HepG2 (cell line): ENCODE data around the gene CIB1. TPM values are rescaled to one million over a fixed set of nuclear protein-coding genes. Genes with fewer than 3 reads are reported as not detected.

ENCODE experiments used
- ARHGAP35 ChIP-seq: sonication (generic); formaldehyde crosslinking; IDR thresholded peaks from 2 replicates; pipeline ENCODE4 v1.9.0; 2022; ENCODE audit warnings: mild to moderate bottlenecking, inconsistent platforms, moderate library complexity, missing genetic modification reagents, borderline replicate concordance
- CENPT ChIP-seq: sonication (generic); formaldehyde crosslinking; IDR thresholded peaks from 2 replicates; pipeline ENCODE4 v1.8.0; 2022; ENCODE audit warnings: low read depth, mild to moderate bottlenecking, moderate library complexity, missing genetic modification reagents
- ERF ChIP-seq: IDR thresholded peaks from 2 replicates; pipeline ENCODE4 v1.6.1; 2018; ENCODE audit warnings: missing biosample characterization, missing genetic modification reagents
- FOXP1 ChIP-seq, 2 experiments: fragments of 450-650 bp in 1 of 2; IDR thresholded peaks; 2 replicates each; pipeline ENCODE4 v1.6.1; 2017 to 2018; ENCODE audit warnings: antibody characterized with exemption in 1 of 2
- GFI1 ChIP-seq: sonication (generic); formaldehyde crosslinking; IDR thresholded peaks from 2 replicates; pipeline ENCODE4 v1.5.0; 2020; ENCODE audit warnings: missing genetic modification reagents, mild to moderate bottlenecking, borderline replicate concordance
- GLI4 ChIP-seq: sonication (generic); formaldehyde crosslinking; IDR thresholded peaks from 2 replicates; pipeline ENCODE4 v1.5.1; 2020; ENCODE audit warnings: missing genetic modification reagents, mild to moderate bottlenecking, moderate library complexity, borderline replicate concordance
- HDAC1 ChIP-seq: sonication (generic); formaldehyde crosslinking; IDR thresholded peaks from 2 replicates; pipeline ENCODE4 v1.5.1; 2020; ENCODE audit warnings: mild to moderate bottlenecking, missing genetic modification reagents
- HES4 ChIP-seq: sonication (generic); formaldehyde crosslinking; IDR thresholded peaks from 2 replicates; pipeline ENCODE4 v1.9.0; 2021; ENCODE audit warnings: mild to moderate bottlenecking, missing genetic modification reagents, borderline replicate concordance
- NCOA1 ChIP-seq: sonication (generic); formaldehyde crosslinking; IDR thresholded peaks from 2 replicates; pipeline ENCODE4 v1.9.0; 2021; ENCODE audit warnings: missing genetic modification reagents
- NFE2 ChIP-seq: sonication (generic); formaldehyde crosslinking; IDR thresholded peaks from 2 replicates; pipeline ENCODE4 v1.4.0; 2020; ENCODE audit warnings: missing genetic modification reagents
- PRMT3 ChIP-seq: sonication (generic); formaldehyde crosslinking; IDR thresholded peaks from 2 replicates; pipeline ENCODE4 v1.8.1; 2022; ENCODE audit warnings: low read depth, mild to moderate bottlenecking, moderate library complexity, missing genetic modification reagents, borderline replicate concordance
- SMARCE1 ChIP-seq: fragments of 450-650 bp; IDR thresholded peaks from 2 replicates; pipeline ENCODE4 v1.6.1; 2017; ENCODE audit warnings: borderline replicate concordance
- SNAPC2 ChIP-seq: sonication (generic); formaldehyde crosslinking; IDR thresholded peaks from 2 replicates; pipeline ENCODE4 v1.8.1; 2022; ENCODE audit warnings: mild to moderate bottlenecking, missing genetic modification reagents
- SPEN ChIP-seq: sonication (generic); formaldehyde crosslinking; IDR thresholded peaks from 2 replicates; pipeline ENCODE4 v1.5.1; 2020; ENCODE audit warnings: low read depth, mild to moderate bottlenecking, missing genetic modification reagents
- ZFP1 ChIP-seq: IDR thresholded peaks from 2 replicates; pipeline ENCODE4 v1.6.1; 2016
- ZGPAT ChIP-seq: IDR thresholded peaks from 2 replicates; pipeline ENCODE4 v1.6.1; 2016; ENCODE audit warnings: mild to moderate bottlenecking
- ZNF12 ChIP-seq: sonication (generic); formaldehyde crosslinking; IDR thresholded peaks from 2 replicates; pipeline ENCODE4 v1.5.0; 2020; ENCODE audit warnings: missing genetic modification reagents
- ZNF160 ChIP-seq: sonication (generic); formaldehyde crosslinking; IDR thresholded peaks from 2 replicates; pipeline ENCODE4 v1.8.0; 2022; ENCODE audit warnings: mild to moderate bottlenecking, inconsistent platforms, missing genetic modification reagents
- ZNF274 ChIP-seq: sonication (generic); formaldehyde crosslinking; IDR thresholded peaks from 2 replicates; pipeline ENCODE4 v1.5.1; 2020; ENCODE audit warnings: mild to moderate bottlenecking, missing genetic modification reagents
- ZNF335 ChIP-seq: sonication (generic); formaldehyde crosslinking; IDR thresholded peaks from 2 replicates; pipeline ENCODE4 v1.4.0; 2020; ENCODE audit warnings: missing genetic modification reagents
- ZNF557 ChIP-seq: sonication (generic); formaldehyde crosslinking; IDR thresholded peaks from 2 replicates; pipeline ENCODE4 v1.4.0; 2020; ENCODE audit warnings: missing genetic modification reagents
- ZNF629 ChIP-seq: sonication (generic); formaldehyde crosslinking; conservative IDR thresholded peaks from 2 replicates; pipeline ENCODE4 v1.5.0; 2020; ENCODE audit warnings: missing genetic modification reagents
- ZNF713 ChIP-seq: sonication (generic); formaldehyde crosslinking; IDR thresholded peaks from 2 replicates; pipeline ENCODE4 v1.4.0; 2020; ENCODE audit warnings: mild to moderate bottlenecking, missing genetic modification reagents
- polyA plus RNA-seq, 8 experiments: library from polyadenylated mRNA; depleted of rRNA in 3 of 8; stranded (reverse) in 7 of 8; unstranded in 1 of 8; fragments of >200 nt; fragmentation: Illumina TruSeq in 4 of 8; extraction: Trizol in 4 of 8; gene quantifications; 2 replicates each; pipeline versions ENCODE4 v1.2.1 to v1.2.3, GENCODE V29; 2011 to 2016; ENCODE audit warnings: low read depth in 4 of 8, missing spikeins in 1 of 8, mixed read lengths in 1 of 8; ENCODE audit not compliant: insufficient read depth in 1 of 8
- total RNA-seq, 5 experiments: library from RNA; depleted of rRNA; stranded (reverse); fragments of >200 nt; fragmentation: Illumina TruSeq; extraction: Trizol; gene quantifications; 2 replicates each; pipeline ENCODE4 v1.2.3, GENCODE V29; 2016; ENCODE audit warnings: low read depth in 1 of 5
- TF ChIP-seq, protein P1 (sequence below), 2 experiments: fragments of 450-650 bp in 1 of 2; sonication (generic) in 1 of 2; formaldehyde crosslinking; IDR thresholded peaks; 2 replicates each; pipeline versions ENCODE4 v1.5.0 to v1.8.0; 2020 to 2022; ENCODE audit warnings: mild to moderate bottlenecking in 1 of 2, missing genetic modification reagents in 1 of 2
- TF ChIP-seq, protein P2 (sequence below): IDR thresholded peaks from 2 replicates; pipeline ENCODE4 v1.6.1; 2016; ENCODE audit warnings: control low read depth

The CIB1 gene
- total and polyA plus RNA-seq, 2 of the 13 experiments (the other 11 are each of a cell fraction or from before 2014, with no cell fraction given): 38.7 to 72.7 TPM

GRCh38 chr15:90201130-90201943 is 32.4 kb downstream of the CIB1 start, which contains the start of gene SEMA4B (continued):
- TF ChIP-seq SPEN (CRISPR knock-in tag) (no peak; the same call in 1 of the 2 replicates), NCOA1 (CRISPR knock-in tag) (no peak), FOXP1 (IDR thresholded peaks at IDR 0.05) (no peak), FOXP1 (CRISPR knock-in tag; IDR thresholded peaks at IDR 0.05) (no peak), ZNF160 (CRISPR knock-in tag) (no peak), ZNF274 (CRISPR knock-in tag) (no peak; the same call in 1 of the 2 replicates), ZFP1 (no peak), ZNF713 (CRISPR knock-in tag) (peak; percentile 9; the same call in 1 of the 2 replicates), ZGPAT (peak; percentile 60; the same call in 1 of the 2 replicates), ZNF12 (CRISPR knock-in tag) (no peak), HDAC1 (peak; percentile 45), SMARCE1 (no peak), HES4 (CRISPR knock-in tag) (no peak), PRMT3 (CRISPR knock-in tag) (no peak), ZNF335 (CRISPR knock-in tag) (no peak), ERF (peak; percentile 27; the same call in 1 of the 2 replicates), ZNF557 (CRISPR knock-in tag) (no peak), ARHGAP35 (CRISPR knock-in tag) (no peak), NFE2 (no peak), SNAPC2 (CRISPR knock-in tag) (0 out of 2 replicates have a peak, but pooled peaks have one; percentile 41), ZNF629 (no peak), GFI1 (CRISPR knock-in tag) (peak; percentile 37; the same call in 1 of the 2 replicates), GLI4 (CRISPR knock-in tag) (no peak; the same call in 1 of the 2 replicates), CENPT (CRISPR knock-in tag) (no peak)
- TF ChIP-seq, protein P1, sequence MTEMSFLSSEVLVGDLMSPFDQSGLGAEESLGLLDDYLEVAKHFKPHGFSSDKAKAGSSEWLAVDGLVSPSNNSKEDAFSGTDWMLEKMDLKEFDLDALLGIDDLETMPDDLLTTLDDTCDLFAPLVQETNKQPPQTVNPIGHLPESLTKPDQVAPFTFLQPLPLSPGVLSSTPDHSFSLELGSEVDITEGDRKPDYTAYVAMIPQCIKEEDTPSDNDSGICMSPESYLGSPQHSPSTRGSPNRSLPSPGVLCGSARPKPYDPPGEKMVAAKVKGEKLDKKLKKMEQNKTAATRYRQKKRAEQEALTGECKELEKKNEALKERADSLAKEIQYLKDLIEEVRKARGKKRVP (CRISPR knock-in tag; IDR thresholded peaks at IDR 0.05): no peak
- TF ChIP-seq, protein P2, sequence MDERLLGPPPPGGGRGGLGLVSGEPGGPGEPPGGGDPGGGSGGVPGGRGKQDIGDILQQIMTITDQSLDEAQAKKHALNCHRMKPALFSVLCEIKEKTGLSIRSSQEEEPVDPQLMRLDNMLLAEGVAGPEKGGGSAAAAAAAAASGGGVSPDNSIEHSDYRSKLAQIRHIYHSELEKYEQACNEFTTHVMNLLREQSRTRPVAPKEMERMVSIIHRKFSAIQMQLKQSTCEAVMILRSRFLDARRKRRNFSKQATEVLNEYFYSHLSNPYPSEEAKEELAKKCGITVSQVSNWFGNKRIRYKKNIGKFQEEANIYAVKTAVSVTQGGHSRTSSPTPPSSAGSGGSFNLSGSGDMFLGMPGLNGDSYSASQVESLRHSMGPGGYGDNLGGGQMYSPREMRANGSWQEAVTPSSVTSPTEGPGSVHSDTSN (CRISPR knock-in tag): no peak
